Erythroblast (primary cell): ENCODE measurements around the gene USP10.

Experiments
- GATA1 ChIP-seq: IDR thresholded peaks from 2 replicates; pipeline ENCODE4 v1.6.1; 2011; ENCODE audit warnings: low read depth, mild to moderate bottlenecking, control low read depth, low read length, moderate library complexity
- POLR2A ChIP-seq: IDR thresholded peaks from 2 replicates; pipeline ENCODE4 v1.6.1; 2011; ENCODE audit warnings: mild to moderate bottlenecking, low read length

GRCh38 chr16:84787263-84787622 is 87.4 kb downstream of the USP10 start:
- TF ChIP-seq POLR2A = no peak
- TF ChIP-seq GATA1 = no peak
